Transverse colon (tissue), 3 donors: ENCODE data around the gene SPACA4.

Source experiments
- POLR2A ChIP-seq: fragments of 450-650 bp; IDR thresholded peaks from one replicate; pipeline ENCODE4 v1.6.1; 2016; ENCODE audit warnings: antibody characterized with exemption, mild to moderate bottlenecking, moderate library complexity
- POLR2AphosphoS5 ChIP-seq, 3 donors: sonication (generic); formaldehyde crosslinking; IDR thresholded peaks; one replicate each; pipeline ENCODE4 v1.6.1; 2016; ENCODE audit warnings: antibody characterized with exemption in 3 of 3

GRCh38 chr19:48568345-48568886, 38.1 kb upstream of the SPACA4 start:
- TF ChIP-seq POLR2A = no peak
- TF ChIP-seq POLR2AphosphoS5 (IDR thresholded peaks at IDR 0.05) = peak; percentile 30 to 50 (median 39)
